Upper lobe of left lung (tissue), 6 donors: Measurements from ENCODE around the gene DHRS7B. TPM values are rescaled to one million over a fixed set of nuclear protein-coding genes. Genes with fewer than 3 reads are reported as not detected.

Source experiments
- ATAC-seq, 2 donors: fragments of 200-7000 bp; cut with Tn5 transposase; one replicate each; pipeline ENCODE4 v1.9.1; 2022; ENCODE audit warnings: mild to moderate bottlenecking in 2 of 2, moderate library complexity in 2 of 2; ENCODE audit not compliant: low FRiP score in 2 of 2
- DNase-seq, 2 donors: peaks; one replicate each; pipeline ENCODE4 v3.0.0-alpha.2; 2019 to 2020
- H3K27ac ChIP-seq, 4 donors: fragments of 200-600 bp; sonication (generic); one replicate each; pipeline ENCODE4 v1.5.1; 2016 to 2019
- H3K27me3 ChIP-seq, 4 donors: fragments of 200-600 bp; sonication (generic); one replicate each; pipeline ENCODE4 v1.5.1; 2017 to 2019
- H3K36me3 ChIP-seq, 4 donors: fragments of 200-600 bp; sonication (generic); one replicate each; pipeline ENCODE4 v1.5.1; 2016 to 2019
- H3K4me1 ChIP-seq, 4 donors: fragments of 200-600 bp; sonication (generic); one replicate each; pipeline ENCODE4 v1.5.1; 2018 to 2019
- H3K4me3 ChIP-seq, 4 donors: fragments of 200-600 bp; sonication (generic); one replicate each; pipeline ENCODE4 v1.5.1; 2017 to 2019; ENCODE audit warnings: mild to moderate bottlenecking in 2 of 4, moderate library complexity in 1 of 4
- H3K9me3 ChIP-seq, 4 donors: fragments of 200-600 bp; sonication (generic); one replicate each; pipeline ENCODE4 v1.5.1; 2018 to 2019
- EP300 ChIP-seq, 4 donors: sonication (generic); formaldehyde crosslinking; IDR thresholded peaks; one replicate each; pipeline ENCODE4 v1.5.1; 2017; ENCODE audit warnings: antibody characterized with exemption in 4 of 4, control low read depth in 2 of 4
- POLR2A ChIP-seq, 4 donors: fragments of 450-650 bp; IDR thresholded peaks; one replicate each; pipeline ENCODE4 v1.5.1; 2016 to 2017; ENCODE audit warnings: antibody characterized with exemption in 4 of 4, mild to moderate bottlenecking in 2 of 4
- POLR2AphosphoS5 ChIP-seq, 2 donors: sonication (generic); formaldehyde crosslinking; IDR thresholded peaks; one replicate each; pipeline ENCODE4 v1.5.1; 2017; ENCODE audit warnings: antibody characterized with exemption in 2 of 2
- WGBS, 2 donors: methylation state at CpG; one replicate each; pipeline ENCODE4 v1.1.5; 2017 to 2018; 5-methylcytosine and 5-hydroxymethylcytosine counted together
- total RNA-seq, 6 donors: library from RNA; depleted of rRNA in 4 of 6; stranded (reverse); fragments of >200 nt in 4 of 6; gene quantifications; one replicate each; pipeline versions ENCODE4 v1.1.0 to v1.2.1, GENCODE V29; 2016 to 2021
- TF ChIP-seq, protein P1 (sequence below), 6 experiments: fragments of 450-650 bp in 4 of 6; fragments of 200-600 bp in 2 of 6; sonication (generic) in 2 of 6; IDR thresholded peaks; one replicate each; pipeline ENCODE4 v1.5.1; 2016 to 2019; ENCODE audit warnings: antibody characterized with exemption in 6 of 6
- donor health status: DM: no; HTN: no; CAD: no; lungs with moderate emphysema.
- donor health status: DM: no; HTN: yes; CAD: no; lungs with severe emphysema.

The DHRS7B gene
- total RNA-seq, 6 donors from 2014 or later: 16.8 to 47.2 (median 30.2) TPM

DNA sequence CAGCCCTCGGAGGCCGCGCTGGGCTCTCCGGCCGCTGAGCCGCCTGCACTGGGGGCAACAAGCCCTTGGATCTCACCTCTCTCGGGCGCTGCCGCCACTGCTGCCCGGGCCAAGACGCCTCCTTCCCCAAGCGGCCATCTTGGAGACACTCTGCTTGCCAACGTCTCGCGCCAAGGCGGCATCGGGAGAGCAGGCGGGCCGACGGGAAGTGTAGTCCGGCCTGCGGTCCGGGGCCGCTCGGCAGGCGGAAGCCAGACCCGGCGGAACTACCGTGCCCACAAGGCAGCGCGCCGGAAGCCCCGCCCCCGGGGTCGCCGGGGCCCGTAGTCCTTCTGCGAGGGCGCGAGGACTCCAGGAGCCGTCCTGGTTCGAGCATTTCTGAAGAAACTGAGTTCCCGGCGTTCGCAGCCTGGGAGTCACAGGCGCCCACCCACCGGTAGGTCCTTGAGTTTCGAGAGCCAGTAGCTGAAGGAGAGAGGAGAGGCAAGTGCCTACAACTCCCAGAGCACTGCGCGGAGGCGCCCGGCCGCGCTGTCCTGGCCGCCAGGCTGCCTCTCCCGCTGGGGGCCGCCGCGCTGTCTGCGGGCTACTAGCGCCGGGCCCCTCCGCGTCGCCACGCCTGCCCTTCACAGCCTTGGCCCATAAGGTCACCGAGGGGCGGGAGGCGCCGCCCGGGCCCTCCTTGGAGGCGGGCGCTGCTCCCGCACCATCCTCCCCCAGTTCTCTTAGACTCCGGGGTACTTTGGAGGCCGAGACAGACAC lies 87.4 kb downstream of the DHRS7B start, which contains the start of gene TMEM11:
Gene TMEM11 (minus strand): TSS at position 147 of the 762 bp plus-strand sequence. CDS start 9 bp downstream, at position 138.
- H3K9me3 ChIP-seq: no peaks in the 10 kb centered on the region
- peak within 1 kb of the TSS; percentile 95 to 97 (median 96) for H3K27ac ChIP-seq
- H3K27me3 ChIP-seq: no peaks in the 10 kb centered on the region
- ATAC-seq: peak; percentile 98
- H3K36me3 ChIP-seq: peaks cover 0 to 16% (median 5%) of the 10 kb centered on the region in 4 donors
- peak within 1 kb of the TSS; percentile 75 to 95 (median 88) for H3K4me3 ChIP-seq
- H3K4me1 ChIP-seq: peaks cover 44 to 80% (median 63%) of the 10 kb centered on the region in 4 donors
- peak; percentile 98 to 100 for DNase-seq
- TF ChIP-seq POLR2A (IDR thresholded peaks at IDR 0.05): peak in 3 of 4 donors; percentile 43 to 85 (median 66)
- TF ChIP-seq, protein P1, sequence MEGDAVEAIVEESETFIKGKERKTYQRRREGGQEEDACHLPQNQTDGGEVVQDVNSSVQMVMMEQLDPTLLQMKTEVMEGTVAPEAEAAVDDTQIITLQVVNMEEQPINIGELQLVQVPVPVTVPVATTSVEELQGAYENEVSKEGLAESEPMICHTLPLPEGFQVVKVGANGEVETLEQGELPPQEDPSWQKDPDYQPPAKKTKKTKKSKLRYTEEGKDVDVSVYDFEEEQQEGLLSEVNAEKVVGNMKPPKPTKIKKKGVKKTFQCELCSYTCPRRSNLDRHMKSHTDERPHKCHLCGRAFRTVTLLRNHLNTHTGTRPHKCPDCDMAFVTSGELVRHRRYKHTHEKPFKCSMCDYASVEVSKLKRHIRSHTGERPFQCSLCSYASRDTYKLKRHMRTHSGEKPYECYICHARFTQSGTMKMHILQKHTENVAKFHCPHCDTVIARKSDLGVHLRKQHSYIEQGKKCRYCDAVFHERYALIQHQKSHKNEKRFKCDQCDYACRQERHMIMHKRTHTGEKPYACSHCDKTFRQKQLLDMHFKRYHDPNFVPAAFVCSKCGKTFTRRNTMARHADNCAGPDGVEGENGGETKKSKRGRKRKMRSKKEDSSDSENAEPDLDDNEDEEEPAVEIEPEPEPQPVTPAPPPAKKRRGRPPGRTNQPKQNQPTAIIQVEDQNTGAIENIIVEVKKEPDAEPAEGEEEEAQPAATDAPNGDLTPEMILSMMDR (IDR thresholded peaks at IDR 0.05): peak in 4 of 6 experiments; percentile 18 to 51 (median 28)
- no peak for TF ChIP-seq EP300 (IDR thresholded peaks at IDR 0.05)
- peak; percentile 83 to 87 for TF ChIP-seq POLR2AphosphoS5 (IDR thresholded peaks at IDR 0.05)
- 0% methylated on average over 14 of the region's 76 CpGs; no CpG with 5 or more reads in 1 of the 2 donors for WGBS, 2 donors

DNA sequence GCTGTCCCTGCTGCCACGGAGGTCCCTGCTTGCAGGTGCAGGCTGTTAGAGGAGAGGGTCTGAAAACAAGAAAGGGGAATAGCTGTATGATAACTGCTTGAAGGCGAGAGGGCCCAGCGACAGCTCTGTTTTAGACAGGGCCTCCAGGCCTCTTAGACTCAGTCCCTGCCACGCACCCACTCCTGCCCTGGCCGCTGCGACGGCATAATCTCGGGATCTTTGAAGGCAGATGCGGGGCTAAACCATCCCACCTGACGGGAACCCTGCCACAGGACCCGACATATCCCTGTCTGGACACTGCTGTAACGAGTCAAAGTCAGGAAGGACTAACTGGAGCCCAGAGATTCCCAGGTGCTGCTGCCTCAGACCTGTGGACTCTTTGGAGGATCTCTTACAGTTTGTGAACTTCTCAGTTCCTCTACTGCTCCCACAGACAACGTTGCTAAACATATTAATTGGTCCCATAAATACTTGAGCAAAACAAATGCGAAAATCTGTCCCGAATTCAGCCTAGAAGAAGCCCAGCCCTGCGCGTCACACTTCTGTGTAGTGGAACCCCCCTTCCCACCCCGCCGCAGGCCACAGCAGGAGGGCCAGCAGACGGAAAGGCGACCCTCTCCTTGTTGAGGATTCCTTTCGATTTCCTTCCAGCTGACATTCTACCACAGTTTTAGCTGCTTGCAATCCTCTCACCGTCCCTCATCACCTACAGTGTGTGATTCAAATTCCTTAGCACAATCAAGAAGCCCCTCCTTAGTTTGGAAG lies 88.2 kb downstream of the DHRS7B start:
- WGBS, 2 donors: 7 to 19% methylated on average over 15 to 23 of the region's 23 CpGs
- no peak for TF ChIP-seq EP300 (IDR thresholded peaks at IDR 0.05)
- TF ChIP-seq POLR2AphosphoS5 (IDR thresholded peaks at IDR 0.05): peak in 1 of 2 donors; percentile 48
- peak in 1 of 4 donors; percentile 13 for TF ChIP-seq POLR2A (IDR thresholded peaks at IDR 0.05)
- Histone ChIP-seq H3K27ac (peak overlapping the region; percentile 95 to 97 (median 96)), H3K27me3 (no peaks in the 10 kb centered on the region), H3K4me3 (peak overlapping the region; percentile 75 to 95 (median 88)), H3K9me3 (no peaks in the 10 kb centered on the region), H3K36me3 (peaks cover 0 to 10% (median 2%) of the 10 kb centered on the region in 4 donors), H3K4me1 (peaks cover 43 to 75% (median 57%) of the 10 kb centered on the region in 4 donors)
- ATAC-seq (peak in 1 of 2 donors; percentile 1), DNase-seq (no peak)

DNA sequence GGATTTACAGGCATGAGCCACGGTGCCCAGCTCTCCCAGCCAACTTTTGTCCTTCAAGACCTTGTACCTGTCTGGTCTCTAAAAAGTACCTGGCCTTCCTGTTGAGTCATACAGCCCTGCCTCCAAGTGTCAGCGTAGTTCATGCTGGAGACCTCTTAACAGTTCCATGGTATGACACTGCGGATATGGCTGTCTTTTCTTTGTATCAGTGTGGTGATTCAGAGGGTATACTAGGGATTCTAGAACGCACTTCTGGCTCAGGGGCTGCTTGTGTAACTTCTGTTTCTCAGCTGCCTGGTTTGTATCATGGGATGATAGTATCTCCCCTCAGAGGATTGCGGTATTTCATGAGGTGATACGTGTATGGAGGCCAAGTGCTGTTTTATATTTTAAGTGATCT lies 89.2 kb downstream of the DHRS7B start:
- DNase-seq (peak in 1 of 2 donors; percentile 44), ATAC-seq (no peak)
- Histone ChIP-seq H3K36me3 (no peaks in the 10 kb centered on the region), H3K9me3 (no peaks in the 10 kb centered on the region), H3K4me3 (no peak overlapping the region), H3K4me1 (peaks cover 34 to 65% (median 47%) of the 10 kb centered on the region in 4 donors), H3K27ac (peak overlapping the region in 3 of 4 donors; percentile 7 to 97 (median 96)), H3K27me3 (no peaks in the 10 kb centered on the region)
- 76 to 80% methylated on average over 6 of the region's 6 CpGs for WGBS, 2 donors
- TF ChIP-seq POLR2AphosphoS5 (IDR thresholded peaks at IDR 0.05) (no peak), POLR2A (IDR thresholded peaks at IDR 0.05) (no peak), EP300 (IDR thresholded peaks at IDR 0.05) (no peak)
- TF ChIP-seq, protein P1 (IDR thresholded peaks at IDR 0.05): no peak

DNA sequence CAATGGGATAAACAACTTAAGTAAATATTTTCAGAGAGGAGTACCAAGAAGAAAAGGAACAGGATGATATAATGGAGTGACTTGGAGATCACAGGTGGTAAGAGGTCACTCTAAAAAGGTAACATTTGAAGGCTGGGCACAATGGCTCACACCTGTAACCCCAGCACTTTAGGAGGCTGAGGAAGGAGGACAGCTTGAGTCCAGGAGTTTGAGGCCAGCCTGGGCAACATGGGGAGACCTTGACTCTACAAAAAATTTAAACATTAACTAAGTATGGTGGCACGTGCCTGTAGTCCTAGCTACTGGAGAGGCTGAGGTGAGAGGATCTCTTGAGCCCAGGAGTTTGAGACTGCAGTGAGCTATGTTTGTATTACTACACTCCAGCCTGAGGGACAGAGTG lies 90.6 kb downstream of the DHRS7B start:
- WGBS, 2 donors: 65 to 69% methylated on average over 1 of the region's 1 CpG
- Histone ChIP-seq H3K27me3 (no peaks in the 10 kb centered on the region), H3K4me3 (no peak overlapping the region), H3K36me3 (no peaks in the 10 kb centered on the region), H3K4me1 (peaks cover 19 to 51% (median 33%) of the 10 kb centered on the region in 4 donors), H3K9me3 (no peaks in the 10 kb centered on the region), H3K27ac (peak overlapping the region in 2 of 4 donors; percentile 3 to 20)
- DNase-seq (no peak), ATAC-seq (no peak)
- TF ChIP-seq POLR2A (IDR thresholded peaks at IDR 0.05) (no peak), EP300 (IDR thresholded peaks at IDR 0.05) (no peak), POLR2AphosphoS5 (IDR thresholded peaks at IDR 0.05) (no peak)
- TF ChIP-seq, protein P1 (IDR thresholded peaks at IDR 0.05): no peak

DNA sequence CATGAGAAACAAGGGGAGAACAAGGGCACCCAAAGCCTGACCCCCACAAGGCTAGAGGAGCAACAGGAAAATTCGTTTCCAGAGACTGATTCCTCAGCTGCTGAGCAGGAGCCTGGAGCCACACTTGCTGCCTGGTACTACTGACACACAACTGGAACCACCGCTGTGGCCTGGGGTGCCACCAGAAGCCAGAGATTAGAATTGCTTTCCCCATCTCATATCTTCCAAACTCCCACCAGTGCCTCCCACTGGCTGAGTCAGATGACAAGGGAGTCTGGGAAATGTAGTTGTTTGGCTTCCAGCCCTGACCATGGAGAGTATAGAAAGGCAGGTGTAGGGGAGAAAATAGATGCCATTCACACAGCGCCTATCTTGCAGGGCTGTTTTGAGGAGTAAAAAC lies 91.3 kb downstream of the DHRS7B start:
- Histone ChIP-seq H3K27me3 (no peaks in the 10 kb centered on the region), H3K27ac (peak overlapping the region in 1 of 4 donors; percentile 3), H3K9me3 (no peaks in the 10 kb centered on the region), H3K36me3 (no peaks in the 10 kb centered on the region), H3K4me1 (peaks cover 12 to 44% (median 26%) of the 10 kb centered on the region in 4 donors), H3K4me3 (no peak overlapping the region)
- 81 to 90% methylated on average over 3 of the region's 3 CpGs for WGBS, 2 donors
- ATAC-seq (no peak), DNase-seq (no peak)
- TF ChIP-seq, protein P1 (IDR thresholded peaks at IDR 0.05): no peak
- no peak for TF ChIP-seq EP300 (IDR thresholded peaks at IDR 0.05)
- no peak for TF ChIP-seq POLR2A (IDR thresholded peaks at IDR 0.05)
